Stimulated activated CD4-positive, alpha-beta T cell treated with anti-CD3 and anti-CD28 coated beads, Interleukin-12 subunit alpha, Interleukin-12 subunit beta, amount 100 ng/mL, for 24 hours (primary cell): ENCODE measurements around the gene SSBP4.
A peak's percentile ranks its signal among the peaks of the same experiment; 100 is the strongest.

ENCODE experiments used
- DNase-seq, 2 experiments: peaks; one replicate each; pipeline ENCODE4 v3.0.0-alpha.2; 2020; ENCODE audit warnings: low read depth in 2 of 2

The SSBP4 gene

GRCh38 chr19:18468517-18468916, 49.3 kb downstream of the SSBP4 start:
- DNase-seq, result no peak

DNA sequence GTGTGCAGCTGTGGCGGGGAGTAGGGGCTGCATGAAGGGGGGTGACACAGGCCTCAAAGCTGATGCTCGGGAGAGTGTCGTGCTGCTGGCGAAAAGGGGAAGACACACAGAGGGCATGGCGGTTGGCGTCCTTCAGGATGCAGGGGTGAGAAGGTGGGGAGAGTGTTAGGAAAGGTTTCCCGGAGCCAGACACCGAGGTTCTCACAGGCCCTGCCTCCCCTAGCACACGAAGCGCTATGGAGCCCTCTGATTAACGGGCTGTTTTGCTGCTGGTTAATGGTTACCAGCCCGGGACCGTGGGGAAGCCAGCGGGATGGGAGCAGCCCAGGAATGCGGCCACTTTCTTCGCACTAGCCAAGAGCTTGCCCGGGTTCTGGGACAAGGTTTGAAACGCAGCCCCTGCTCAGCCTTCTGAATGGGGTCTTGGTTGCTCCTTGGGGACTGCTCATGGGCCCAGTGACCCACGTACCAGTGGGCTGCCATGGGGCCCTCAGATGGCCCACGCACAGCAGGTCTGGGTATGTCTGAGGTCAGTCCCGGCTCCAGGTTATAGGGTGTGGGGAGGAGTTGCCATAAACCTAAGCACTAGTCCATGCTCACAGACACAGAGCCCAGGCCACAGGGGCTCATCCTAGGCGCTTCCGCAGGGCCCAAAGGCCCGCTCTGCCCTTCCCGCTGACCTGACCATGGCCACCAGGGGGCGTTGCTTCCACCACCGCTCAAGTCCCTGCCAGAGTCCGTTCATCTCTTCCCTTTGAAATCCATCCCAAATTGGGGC, 50.1 kb downstream of the SSBP4 start:
- DNase-seq, result peak; percentile 31 to 61

GRCh38 chr19:18470787-18471186, 51.6 kb downstream of the SSBP4 start:
- DNase-seq, result no peak

DNA sequence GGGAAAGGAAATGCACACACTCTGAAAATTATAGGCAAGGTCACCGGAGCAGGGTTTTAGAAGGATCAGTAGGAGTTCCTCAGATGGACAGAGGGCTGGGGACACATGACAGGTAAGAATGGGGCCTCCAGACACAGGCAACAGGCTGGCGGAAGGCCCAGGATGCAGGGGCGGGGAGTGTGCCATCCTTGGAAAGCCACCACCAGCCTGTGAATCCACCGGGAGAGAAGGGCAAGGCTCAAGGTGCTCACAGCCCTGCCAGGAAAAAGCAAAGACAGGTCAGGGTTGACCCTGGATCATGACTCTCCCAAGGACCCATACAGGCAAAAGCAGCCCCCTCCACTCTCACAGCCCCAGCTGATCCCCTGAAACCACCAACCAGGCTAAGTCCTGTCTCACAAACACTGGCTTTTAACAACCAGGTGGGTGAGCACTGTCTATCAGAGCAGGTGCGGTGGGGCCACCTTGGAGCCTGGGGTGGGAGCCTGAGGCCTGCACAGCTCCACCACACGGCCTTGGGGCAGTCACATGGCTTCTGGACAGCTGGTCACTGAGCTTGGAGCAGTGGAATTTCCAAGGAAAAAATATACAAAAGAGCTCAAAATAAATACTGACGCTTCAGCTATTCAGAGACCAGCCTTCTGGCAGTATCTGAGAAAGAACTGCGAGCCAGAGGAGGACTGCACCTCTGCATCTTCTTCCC, 54.0 kb downstream of the SSBP4 start:
- DNase-seq, result no peak

GRCh38 chr19:18473706-18474087, 54.5 kb downstream of the SSBP4 start:
- no peak for DNase-seq

- no peak for DNase-seq
These were observed 55.2 kb downstream of the SSBP4 start for GRCh38 chr19:18474366-18474887.

DNA sequence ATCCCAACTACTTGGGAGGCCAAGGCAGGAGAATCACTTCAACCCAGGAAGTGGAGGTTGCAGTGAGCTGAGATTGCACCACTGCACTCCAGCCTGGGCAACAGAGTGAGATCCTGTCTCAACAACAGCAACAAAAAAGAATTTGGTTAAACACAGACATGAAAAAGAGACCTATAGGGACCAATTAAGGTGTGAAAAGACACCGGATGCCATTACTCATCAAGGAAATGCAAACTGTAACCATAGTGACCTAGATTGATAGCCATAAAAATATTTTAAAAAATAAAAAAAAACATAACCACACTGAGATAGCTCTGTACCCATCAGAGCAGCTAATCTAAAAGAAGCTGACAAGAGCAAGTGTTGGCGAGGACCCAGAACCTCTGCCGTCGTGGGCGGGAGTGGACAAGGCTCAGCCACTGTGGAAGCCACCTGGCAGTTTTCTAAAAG, 55.8 kb downstream of the SSBP4 start:
- DNase-seq, result no peak

DNA sequence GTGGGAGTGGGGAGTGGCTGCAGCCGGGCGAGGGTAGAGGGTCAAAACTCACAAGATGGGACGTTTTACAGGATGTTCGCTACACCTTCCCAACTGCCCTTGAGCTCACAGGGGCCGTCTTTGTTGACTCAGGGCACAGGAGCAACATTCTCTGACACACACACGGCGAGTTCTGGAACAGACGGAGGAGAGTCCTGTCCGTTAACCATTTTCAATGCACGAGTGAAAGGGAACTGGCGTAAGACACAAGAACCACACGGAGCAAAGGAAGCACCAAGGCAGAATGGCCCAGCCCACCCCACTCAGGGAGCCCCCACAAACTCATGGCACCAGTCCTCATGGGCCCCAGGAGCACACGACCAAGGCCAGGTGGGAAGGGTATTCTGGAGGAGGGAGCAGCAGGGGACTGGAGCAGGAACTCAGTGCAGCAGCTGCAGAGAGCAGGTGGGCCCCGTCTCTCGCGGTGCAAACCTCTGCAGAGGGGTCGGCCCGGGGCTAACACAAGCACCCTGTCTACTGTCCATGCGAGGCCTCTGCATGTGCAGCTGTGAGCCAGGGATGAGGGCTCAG, 56.6 kb downstream of the SSBP4 start:
- no peak for DNase-seq

DNA sequence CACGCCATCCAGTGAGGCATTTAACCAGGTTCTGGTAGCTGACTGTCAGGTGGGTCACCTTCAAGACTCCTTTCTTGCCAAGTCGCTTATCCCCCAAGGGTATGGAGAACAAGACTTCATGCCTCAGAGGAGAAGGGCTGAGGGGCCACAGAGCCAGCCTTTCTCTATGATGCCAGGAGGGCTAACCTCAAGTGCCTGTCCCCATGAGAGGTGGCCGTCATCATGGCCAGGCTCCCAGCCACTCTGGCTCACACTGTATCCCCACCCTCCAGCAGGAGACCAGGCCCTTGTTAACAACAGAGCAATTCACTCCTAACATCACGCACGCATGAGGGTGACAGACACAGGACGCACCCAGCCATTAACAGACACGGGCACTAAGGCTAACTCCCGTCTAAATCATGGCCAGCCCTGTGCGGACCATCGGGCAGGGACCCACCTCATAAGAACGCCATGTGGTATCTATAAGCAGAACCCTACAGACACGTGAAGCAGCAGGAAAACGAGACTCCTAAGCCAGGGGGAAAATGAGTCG, 57.4 kb downstream of the SSBP4 start:
- DNase-seq, result no peak

DNA sequence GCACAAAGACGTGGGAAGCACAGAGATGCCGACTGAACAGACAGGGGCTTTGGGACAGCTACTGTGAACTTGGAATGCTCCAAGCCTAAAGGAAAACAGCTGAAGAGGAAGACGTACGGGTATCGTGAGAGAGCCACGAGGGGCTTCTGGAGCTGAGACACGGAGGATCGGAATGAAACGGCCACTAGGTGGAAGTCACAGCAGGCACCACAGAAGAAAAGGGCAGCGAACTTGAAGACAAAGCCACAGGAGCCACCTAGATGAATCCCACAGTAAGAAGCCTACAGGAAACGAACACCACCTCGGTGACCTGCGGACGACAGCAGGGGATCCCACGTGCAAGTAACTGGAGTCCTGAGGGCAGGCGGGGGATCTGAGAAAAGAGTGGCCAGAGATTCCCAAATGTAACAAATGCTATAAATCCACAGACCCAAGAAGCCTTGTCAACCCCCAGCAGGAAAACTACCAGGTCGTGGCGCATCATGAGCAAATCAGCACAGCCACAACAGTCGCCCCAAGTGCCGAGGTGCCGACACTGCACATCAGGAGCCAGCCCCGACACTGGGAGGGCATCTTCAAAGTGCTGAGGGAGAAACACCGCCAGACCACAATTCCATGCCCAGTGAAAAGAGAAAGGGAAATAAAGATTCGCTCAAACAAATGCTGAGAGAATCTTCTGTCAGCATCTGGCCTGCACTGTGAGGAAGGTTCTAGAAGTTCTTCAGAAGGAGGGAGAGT, 58.0 kb downstream of the SSBP4 start:
- DNase-seq, result no peak

DNA sequence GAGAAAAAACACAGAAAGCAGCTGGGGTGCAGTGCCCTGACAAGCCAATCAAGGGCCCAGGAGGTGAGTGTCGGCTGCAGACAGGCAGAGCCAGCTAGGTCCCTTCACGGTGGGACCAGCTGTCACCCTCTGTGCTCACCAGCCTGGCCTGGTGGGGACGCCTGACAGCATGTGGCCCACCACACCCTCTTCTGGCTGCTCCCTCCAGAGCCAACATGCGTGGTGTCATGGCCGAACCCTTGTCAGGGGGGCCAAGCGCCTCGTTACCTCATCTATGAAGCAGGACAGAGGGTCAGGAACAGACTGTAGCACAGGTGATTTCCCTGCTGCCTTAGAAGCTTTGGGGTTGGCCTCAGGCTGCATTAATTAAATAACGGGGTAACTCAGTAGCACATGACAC, 58.8 kb downstream of the SSBP4 start:
- DNase-seq, result no peak

DNA sequence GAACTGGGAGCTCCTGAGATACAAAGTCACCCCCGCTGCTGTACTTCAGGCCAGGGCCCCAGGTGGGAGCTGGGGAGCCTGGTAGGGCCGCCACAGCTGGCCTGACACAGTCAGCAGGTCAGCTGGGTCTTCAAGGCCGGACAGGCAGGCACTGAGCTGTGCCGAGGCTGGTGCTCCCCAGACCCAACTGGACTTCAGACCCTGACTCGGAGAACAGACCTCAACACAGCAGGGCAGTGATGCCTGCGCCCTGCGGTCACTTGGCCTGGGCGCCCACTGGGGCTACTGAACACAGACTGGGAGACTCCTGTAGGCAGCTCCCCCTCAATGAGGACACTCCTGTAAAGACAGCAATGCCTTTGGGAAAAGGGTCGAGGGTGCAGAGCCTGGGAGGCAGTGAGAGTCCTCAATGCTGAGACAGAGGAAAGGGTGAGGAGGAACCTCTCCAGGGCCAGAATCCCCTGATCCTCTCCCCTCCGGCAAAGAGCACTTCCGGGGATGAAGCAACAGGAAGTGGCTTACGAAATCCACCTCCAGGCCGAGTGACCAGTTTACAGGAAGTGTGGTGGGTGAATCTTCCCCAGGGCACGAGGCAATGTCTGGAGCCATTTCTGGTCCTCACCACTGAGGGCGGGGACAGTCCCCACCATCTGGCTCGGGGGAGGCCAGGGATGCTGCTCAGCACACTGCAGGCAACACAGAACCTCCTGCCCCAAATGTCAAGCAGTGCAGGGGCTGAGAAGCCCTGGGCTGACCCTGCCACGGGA, 59.5 kb downstream of the SSBP4 start:
- DNase-seq, result peak; percentile 36 to 70

DNA sequence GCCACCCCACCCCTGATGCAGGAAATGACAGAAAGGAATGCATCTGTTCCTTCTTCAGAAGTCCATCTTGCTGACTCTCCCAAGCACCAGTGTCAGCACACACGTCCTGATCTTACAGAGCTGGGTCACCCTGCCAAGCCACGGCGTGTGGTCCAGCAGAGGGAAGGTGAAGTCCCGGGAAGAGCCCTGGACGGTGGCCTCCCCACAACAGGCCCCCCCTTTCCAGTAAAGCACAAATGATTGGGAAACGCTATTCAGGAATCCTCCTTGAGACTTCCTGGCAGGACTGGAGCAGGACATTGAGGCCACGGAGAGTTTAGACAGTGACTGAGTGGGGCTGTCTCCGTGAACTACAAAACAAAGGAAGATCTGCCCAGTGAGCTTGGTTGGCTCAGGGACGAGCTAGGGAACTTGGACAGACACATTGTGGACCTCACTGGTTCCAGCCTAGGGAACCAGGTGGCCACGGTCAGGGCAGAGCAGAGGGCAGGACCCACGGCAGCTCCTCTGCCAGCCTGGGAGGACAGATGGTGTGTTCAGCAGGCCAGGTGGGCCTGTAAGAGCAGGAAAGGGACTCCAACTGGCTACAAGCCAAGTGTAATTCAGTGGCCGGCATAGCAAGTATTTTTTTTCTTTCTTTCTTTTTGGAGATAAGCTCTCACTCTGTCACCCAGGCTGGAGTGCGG, 61.0 kb downstream of the SSBP4 start:
- no peak for DNase-seq

- DNase-seq, result peak in 1 of 2 experiments; percentile 18
These were observed 62.5 kb downstream of the SSBP4 start for GRCh38 chr19:18481505-18482222.

- DNase-seq, result no peak
These were observed 64.1 kb downstream of the SSBP4 start for GRCh38 chr19:18483119-18483890.
